ENCODE results near the gene ASIC5.

The ASIC5 gene

DNA sequence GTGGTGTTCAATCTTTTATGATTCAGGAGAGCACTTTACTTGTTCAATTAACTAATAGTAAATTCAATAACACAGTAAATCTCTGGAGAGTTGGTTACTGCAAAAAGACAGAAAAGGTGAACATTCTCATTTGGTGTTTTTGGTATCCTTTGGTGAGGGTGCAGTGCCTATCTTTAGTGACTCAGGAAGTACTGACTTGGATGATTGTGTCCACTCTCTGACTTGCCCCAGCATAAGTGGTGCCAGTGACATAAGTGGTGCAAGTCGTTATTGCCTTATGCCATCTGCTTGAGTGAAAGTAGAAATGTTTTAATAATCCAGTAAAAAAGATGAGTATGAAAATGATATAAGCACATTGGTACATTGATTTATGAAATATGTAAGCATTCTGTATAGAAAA is 80.2 kb downstream of the ASIC5 start:
- no peaks in the 10 kb centered on the region for H3K9me2 ChIP-seq (replicated peaks; ENCODE audit: insufficient read depth, low read length)
- no peaks in the 10 kb centered on the region for H3K9me3 ChIP-seq (ENCODE audit: insufficient read depth, low read length)
- no peaks in the 10 kb centered on the region for H3F3A ChIP-seq (ENCODE audit: insufficient read depth)
- H3K36me3 ChIP-seq (ENCODE audit: low read length), result no peaks in the 10 kb centered on the region
- H3K9ac ChIP-seq (ENCODE audit: low read length), result no peak overlapping the region
- H2AFZ ChIP-seq (ENCODE audit: low read depth, low read length, severe bottlenecking), result no peak overlapping the region
- H3K4me3 ChIP-seq (ENCODE audit: insufficient read depth, low read length, poor library complexity, severe bottlenecking), result no peak overlapping the region
- TF ChIP-seq EZH2phosphoT487 (conservative IDR thresholded peaks at IDR 0.05; ENCODE audit: low read length), result no peak
- TF ChIP-seq, protein P1, sequence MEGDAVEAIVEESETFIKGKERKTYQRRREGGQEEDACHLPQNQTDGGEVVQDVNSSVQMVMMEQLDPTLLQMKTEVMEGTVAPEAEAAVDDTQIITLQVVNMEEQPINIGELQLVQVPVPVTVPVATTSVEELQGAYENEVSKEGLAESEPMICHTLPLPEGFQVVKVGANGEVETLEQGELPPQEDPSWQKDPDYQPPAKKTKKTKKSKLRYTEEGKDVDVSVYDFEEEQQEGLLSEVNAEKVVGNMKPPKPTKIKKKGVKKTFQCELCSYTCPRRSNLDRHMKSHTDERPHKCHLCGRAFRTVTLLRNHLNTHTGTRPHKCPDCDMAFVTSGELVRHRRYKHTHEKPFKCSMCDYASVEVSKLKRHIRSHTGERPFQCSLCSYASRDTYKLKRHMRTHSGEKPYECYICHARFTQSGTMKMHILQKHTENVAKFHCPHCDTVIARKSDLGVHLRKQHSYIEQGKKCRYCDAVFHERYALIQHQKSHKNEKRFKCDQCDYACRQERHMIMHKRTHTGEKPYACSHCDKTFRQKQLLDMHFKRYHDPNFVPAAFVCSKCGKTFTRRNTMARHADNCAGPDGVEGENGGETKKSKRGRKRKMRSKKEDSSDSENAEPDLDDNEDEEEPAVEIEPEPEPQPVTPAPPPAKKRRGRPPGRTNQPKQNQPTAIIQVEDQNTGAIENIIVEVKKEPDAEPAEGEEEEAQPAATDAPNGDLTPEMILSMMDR (IDR thresholded peaks at IDR 0.05; ENCODE audit: insufficient read depth, low read length, poor library complexity, severe bottlenecking), result no peak
- no peaks in the 10 kb centered on the region for H4K20me1 ChIP-seq (ENCODE audit: low read depth, low read length)
- H3K79me2 ChIP-seq (ENCODE audit: insufficient read depth, low read length), result no peaks in the 10 kb centered on the region
- H3K27me3 ChIP-seq (ENCODE audit: low read length), result no peaks in the 10 kb centered on the region
- H3K4me2 ChIP-seq (ENCODE audit: low read depth, low read length, poor library complexity, severe bottlenecking), result no peak overlapping the region
- H3K27ac ChIP-seq (ENCODE audit: low read depth, low read length), result no peak overlapping the region

- TF ChIP-seq, protein P1 (IDR thresholded peaks at IDR 0.05; ENCODE audit: insufficient read depth, low read length, poor library complexity, severe bottlenecking), result no peak
- TF ChIP-seq EZH2phosphoT487 (conservative IDR thresholded peaks at IDR 0.05; ENCODE audit: low read length), result no peak
- Histone ChIP-seq H3K79me2 (ENCODE audit: insufficient read depth, low read length) (no peaks in the 10 kb centered on the region), H3K4me3 (ENCODE audit: insufficient read depth, low read length, poor library complexity, severe bottlenecking) (no peak overlapping the region), H4K20me1 (ENCODE audit: low read depth, low read length) (no peaks in the 10 kb centered on the region), H3K27ac (ENCODE audit: low read depth, low read length) (no peak overlapping the region), H3K36me3 (ENCODE audit: low read length) (no peaks in the 10 kb centered on the region), H3K4me2 (ENCODE audit: low read depth, low read length, poor library complexity, severe bottlenecking) (no peak overlapping the region), H3K27me3 (ENCODE audit: low read length) (no peaks in the 10 kb centered on the region), H3K9me2 (replicated peaks; ENCODE audit: insufficient read depth, low read length) (no peaks in the 10 kb centered on the region), H2AFZ (ENCODE audit: low read depth, low read length, severe bottlenecking) (no peak overlapping the region), H3K9ac (ENCODE audit: low read length) (no peak overlapping the region), H3F3A (ENCODE audit: insufficient read depth) (no peaks in the 10 kb centered on the region), H3K9me3 (ENCODE audit: insufficient read depth, low read length) (no peaks in the 10 kb centered on the region)
Observed at GRCh38 chr4:155784637-155785036, 81.4 kb downstream of the ASIC5 start.

DNA sequence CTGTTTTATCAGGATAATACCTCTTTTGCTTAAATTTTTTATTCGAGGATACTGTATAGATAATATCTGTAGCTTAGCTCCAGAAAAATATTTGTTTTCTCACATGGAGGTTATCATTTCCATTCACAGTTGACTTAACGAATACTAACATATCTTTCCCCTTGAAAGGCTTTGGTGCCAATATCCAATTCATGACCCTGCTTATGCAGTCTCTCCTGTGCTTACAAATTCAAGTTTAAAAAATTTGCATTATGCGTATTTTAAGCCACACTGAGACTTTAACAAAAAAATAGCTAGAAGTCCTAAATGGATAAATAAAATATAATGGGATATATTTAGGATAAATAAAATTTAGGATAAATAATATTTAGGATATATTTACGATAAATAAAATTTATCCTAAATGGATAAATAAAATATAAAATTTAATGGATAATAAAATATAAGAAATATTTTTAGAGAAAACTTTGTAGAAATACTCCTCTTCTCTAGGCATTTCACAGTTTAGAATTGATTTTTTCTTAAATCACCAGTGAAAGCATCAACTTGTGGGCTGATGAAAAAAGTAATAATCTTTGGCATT is 84.7 kb downstream of the ASIC5 start:
- H3K79me2 ChIP-seq (ENCODE audit: insufficient read depth, low read length), result no peaks in the 10 kb centered on the region
- no peaks in the 10 kb centered on the region for H4K20me1 ChIP-seq (ENCODE audit: low read depth, low read length)
- no peak overlapping the region for H3K9ac ChIP-seq (ENCODE audit: low read length)
- no peaks in the 10 kb centered on the region for H3K36me3 ChIP-seq (ENCODE audit: low read length)
- no peaks in the 10 kb centered on the region for H3K9me2 ChIP-seq (replicated peaks; ENCODE audit: insufficient read depth, low read length)
- H2AFZ ChIP-seq (ENCODE audit: low read depth, low read length, severe bottlenecking), result no peak overlapping the region
- no peaks in the 10 kb centered on the region for H3K27me3 ChIP-seq (ENCODE audit: low read length)
- no peak overlapping the region for H3K4me2 ChIP-seq (ENCODE audit: low read depth, low read length, poor library complexity, severe bottlenecking)
- no peak for TF ChIP-seq EZH2phosphoT487 (conservative IDR thresholded peaks at IDR 0.05; ENCODE audit: low read length)
- TF ChIP-seq, protein P1 (IDR thresholded peaks at IDR 0.05; ENCODE audit: insufficient read depth, low read length, poor library complexity, severe bottlenecking), result no peak
- no peak overlapping the region for H3K27ac ChIP-seq (ENCODE audit: low read depth, low read length)
- no peaks in the 10 kb centered on the region for H3F3A ChIP-seq (ENCODE audit: insufficient read depth)
- H3K4me3 ChIP-seq (ENCODE audit: insufficient read depth, low read length, poor library complexity, severe bottlenecking), result no peak overlapping the region
- H3K9me3 ChIP-seq (ENCODE audit: insufficient read depth, low read length), result no peaks in the 10 kb centered on the region

All from SU-DHL-6 (cell line).